SK-N-SH (cell line): ENCODE data around the gene CD3D.

Source experiments
- RXRA ChIP-seq: IDR thresholded peaks from 2 replicates; pipeline ENCODE4 v1.4.0; 2012; ENCODE audit warnings: low read depth, mild to moderate bottlenecking, borderline replicate concordance
- TF ChIP-seq, protein P1 (sequence below): IDR thresholded peaks from 2 replicates; pipeline ENCODE4 v1.4.0; 2012; ENCODE audit warnings: low read depth, borderline replicate concordance

DNA sequence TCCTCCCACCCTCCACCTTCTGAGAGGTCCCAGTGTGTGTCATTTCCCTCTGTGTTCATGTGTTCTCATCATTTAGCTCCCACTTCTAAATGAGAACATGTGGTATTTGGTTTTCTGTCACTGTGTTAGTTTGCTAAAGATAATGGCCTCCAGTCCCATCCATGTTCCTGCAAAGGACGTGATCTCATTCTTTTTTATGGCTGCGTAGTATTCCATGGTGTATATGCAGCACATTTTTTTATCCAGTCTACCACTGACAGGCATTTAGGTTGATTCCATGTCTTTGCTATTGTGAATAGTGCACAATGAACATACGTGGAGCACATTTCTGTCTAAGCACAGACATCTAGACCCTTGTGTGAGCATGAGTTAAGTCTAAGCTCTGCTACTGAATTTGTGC is 32.2 kb downstream of the CD3D start:
- TF ChIP-seq, protein P1, sequence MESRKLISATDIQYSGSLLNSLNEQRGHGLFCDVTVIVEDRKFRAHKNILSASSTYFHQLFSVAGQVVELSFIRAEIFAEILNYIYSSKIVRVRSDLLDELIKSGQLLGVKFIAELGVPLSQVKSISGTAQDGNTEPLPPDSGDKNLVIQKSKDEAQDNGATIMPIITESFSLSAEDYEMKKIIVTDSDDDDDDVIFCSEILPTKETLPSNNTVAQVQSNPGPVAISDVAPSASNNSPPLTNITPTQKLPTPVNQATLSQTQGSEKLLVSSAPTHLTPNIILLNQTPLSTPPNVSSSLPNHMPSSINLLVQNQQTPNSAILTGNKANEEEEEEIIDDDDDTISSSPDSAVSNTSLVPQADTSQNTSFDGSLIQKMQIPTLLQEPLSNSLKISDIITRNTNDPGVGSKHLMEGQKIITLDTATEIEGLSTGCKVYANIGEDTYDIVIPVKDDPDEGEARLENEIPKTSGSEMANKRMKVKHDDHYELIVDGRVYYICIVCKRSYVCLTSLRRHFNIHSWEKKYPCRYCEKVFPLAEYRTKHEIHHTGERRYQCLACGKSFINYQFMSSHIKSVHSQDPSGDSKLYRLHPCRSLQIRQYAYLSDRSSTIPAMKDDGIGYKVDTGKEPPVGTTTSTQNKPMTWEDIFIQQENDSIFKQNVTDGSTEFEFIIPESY = no peak
- TF ChIP-seq RXRA = no peak
